HG03442 (cell line): ENCODE data around the gene EIF3B.
"Not testable (repeated sequence)": the region's sequence is repeated elsewhere in the genome, so short reads cannot be mapped to it uniquely, and the experiment has no call there.

Experiments
- ATAC-seq: cut with Tn5 transposase; IDR thresholded peaks from one replicate; pipeline ENCODE4 v1.9.1; 2021; ENCODE audit warnings: mild to moderate bottlenecking, moderate library complexity; ENCODE audit not compliant: unreplicated experiment

Gene EIF3B

DNA sequence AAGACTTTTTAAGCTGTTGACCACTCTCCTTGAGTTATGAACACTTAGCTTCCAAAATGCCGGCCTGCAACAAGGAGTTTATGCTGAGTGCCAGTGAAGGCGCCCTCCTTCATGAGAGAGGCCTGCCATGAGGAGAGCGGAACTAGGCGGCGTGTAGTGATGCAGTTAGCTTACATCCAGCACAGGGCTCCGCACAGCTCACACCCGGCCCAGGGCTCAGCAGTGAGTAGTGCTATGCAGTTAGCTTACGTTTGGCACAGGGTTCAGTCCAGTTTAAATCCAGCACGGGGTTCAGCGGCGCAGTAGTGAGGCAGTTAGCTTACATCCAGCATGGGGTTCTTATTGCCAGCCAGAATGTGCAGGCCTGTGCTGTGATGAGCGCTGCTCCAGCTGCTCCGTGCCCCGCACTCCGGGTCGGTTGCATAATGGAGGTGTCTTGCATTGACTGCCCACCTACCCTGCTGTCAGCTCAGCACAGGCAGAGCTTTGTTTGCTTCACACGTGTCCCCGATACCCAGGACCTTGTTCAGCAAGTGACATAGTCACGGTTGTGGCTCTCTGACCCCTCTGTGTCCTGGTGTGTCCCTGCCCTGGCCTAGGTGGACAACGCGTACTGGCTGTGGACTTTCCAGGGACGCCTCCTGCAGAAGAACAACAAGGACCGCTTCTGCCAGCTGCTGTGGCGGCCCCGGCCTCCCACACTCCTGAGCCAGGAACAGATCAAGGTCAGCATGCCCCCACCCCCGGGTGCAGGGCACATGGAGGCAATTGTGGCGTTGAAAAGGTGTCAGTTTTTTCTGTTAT lies 21.9 kb downstream of the EIF3B start:
- ATAC-seq: no peak

- not testable (repeated sequence) for ATAC-seq
Measured at GRCh38 chr7:2377492-2377891, 22.9 kb downstream of the EIF3B start.

DNA sequence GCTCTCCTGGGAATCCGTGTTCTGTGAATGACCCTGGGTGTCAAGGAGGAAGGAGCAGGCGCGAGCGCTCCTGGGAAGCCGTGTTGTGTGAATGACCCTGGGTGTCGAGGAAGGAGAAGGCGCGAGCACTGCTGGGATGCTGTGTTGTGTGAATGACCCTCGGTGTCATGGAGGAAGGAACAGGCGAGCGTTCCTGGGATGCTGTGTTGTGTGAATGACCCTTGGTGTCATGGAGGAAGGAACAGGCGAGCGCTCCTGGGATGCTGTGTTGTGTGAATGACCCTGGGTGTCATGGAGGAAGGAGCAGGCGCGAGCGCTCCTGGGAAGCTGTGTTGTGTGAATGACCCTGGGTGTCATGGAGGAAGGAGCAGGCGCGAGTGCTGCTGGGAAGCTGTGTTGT lies 23.5 kb downstream of the EIF3B start:
- not testable (repeated sequence) for ATAC-seq

DNA sequence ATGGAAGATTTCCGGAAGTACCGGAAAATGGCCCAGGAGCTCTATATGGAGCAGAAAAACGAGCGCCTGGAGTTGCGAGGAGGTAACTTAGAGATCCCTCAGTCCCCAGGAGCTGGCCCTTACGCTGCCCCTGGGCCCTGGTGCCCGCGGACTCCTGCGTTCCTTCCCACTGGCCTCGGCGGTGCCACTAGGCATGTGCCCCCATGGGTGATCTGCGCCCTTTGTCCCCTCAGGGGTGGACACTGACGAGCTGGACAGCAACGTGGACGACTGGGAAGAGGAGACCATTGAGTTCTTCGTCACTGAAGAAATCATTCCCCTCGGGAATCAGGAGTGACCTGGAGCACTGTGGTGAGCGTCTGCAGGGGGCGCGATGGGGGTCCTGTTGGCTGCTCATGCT lies 24.5 kb downstream of the EIF3B start:
- no peak for ATAC-seq

DNA sequence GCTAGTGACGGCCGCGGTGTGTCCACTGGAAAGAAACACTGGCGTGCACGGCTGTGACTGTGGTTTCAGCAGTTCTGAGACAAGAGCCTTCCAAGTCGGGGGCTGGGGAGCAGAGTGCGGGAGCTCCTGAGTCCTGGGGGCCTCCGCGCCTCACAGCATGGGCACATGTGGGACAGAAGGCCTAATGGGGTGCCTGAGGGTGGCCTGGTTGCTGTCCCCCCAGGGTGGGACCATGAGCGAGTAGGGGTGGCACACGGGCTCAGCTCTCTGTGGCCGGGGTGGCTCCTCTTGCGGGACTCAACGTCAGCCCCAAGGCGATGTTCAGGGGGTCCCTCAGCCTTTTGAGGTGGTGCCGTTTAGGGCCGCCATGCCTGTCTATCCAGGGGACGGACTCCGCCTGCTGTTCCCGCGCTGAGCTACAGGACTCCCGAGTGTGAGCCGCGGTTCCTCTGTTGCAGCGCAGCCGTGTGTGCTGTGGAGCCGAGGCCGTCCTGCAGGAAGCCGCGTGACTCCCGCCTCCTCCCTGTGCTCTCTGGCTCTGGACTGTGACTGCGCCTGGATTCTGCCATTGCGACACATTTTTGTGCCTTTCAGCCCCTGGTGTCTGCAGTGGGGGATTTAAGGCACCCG lies 25.3 kb downstream of the EIF3B start:
- no peak for ATAC-seq

GRCh38 chr7:2380461-2380860 lies 25.8 kb downstream of the EIF3B start:
- ATAC-seq: no peak

- ATAC-seq: no peak
Measured at GRCh38 chr7:2381227-2381626, 26.6 kb downstream of the EIF3B start.

GRCh38 chr7:2381881-2382509 lies 27.4 kb downstream of the EIF3B start:
- ATAC-seq: no peak

- no peak for ATAC-seq
Measured at GRCh38 chr7:2383543-2384274, 29.1 kb downstream of the EIF3B start.

GRCh38 chr7:2384354-2385243 lies 30.0 kb downstream of the EIF3B start:
- no peak for ATAC-seq

DNA sequence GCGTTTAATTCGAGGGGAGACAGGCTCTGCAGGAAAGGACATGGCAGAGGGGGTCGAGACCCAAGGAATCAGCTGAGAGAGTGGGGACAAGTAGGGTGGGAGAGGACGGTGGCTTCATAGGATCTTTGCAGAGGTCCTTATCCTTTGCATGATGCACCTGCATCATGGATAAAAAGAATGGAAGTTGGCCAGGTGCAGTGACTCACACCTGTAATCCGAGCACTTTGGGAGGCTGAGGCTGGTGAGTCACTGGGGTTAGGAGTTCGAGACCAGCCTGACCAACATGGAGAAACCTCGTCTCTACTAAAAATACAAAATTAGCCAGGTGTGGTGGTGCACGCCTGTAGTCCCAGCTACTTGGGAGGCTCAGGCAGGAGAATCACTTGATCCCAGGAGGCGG lies 31.5 kb downstream of the EIF3B start:
- ATAC-seq: not testable (repeated sequence)

DNA sequence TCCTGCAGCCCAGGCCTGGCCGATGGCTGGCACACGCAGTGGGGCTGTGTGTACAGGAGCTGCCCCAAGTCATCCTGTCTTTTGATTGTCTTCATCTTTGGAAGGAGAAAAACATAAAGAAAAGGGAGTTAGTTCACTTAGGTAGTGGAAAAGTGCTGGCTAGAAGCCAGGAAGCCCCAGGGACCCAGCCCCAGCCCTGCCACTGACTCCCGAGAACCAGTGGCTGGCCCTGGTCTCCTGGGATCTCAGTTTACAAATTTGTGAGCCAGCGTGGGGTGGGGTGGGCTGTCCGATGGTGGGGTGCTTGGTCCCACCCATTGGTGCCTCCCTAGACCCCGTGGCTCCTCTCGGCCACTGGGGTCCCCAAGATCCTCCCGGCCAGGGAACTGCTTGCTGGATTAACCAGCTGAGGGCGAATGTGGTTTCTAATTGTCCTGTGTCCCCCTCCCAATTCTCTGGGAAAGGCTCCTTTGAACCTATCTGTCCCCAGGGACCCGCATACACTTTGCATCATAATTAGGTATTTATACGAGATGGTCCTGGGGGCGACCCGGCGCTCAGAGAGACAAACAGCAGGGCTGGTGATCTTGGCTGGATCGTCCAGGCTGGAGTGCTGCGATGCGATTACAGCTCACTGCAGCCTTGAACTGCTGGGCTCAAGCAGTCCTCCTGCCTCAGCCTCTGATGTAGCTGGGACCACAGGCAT lies 32.5 kb downstream of the EIF3B start:
- ATAC-seq: no peak

DNA sequence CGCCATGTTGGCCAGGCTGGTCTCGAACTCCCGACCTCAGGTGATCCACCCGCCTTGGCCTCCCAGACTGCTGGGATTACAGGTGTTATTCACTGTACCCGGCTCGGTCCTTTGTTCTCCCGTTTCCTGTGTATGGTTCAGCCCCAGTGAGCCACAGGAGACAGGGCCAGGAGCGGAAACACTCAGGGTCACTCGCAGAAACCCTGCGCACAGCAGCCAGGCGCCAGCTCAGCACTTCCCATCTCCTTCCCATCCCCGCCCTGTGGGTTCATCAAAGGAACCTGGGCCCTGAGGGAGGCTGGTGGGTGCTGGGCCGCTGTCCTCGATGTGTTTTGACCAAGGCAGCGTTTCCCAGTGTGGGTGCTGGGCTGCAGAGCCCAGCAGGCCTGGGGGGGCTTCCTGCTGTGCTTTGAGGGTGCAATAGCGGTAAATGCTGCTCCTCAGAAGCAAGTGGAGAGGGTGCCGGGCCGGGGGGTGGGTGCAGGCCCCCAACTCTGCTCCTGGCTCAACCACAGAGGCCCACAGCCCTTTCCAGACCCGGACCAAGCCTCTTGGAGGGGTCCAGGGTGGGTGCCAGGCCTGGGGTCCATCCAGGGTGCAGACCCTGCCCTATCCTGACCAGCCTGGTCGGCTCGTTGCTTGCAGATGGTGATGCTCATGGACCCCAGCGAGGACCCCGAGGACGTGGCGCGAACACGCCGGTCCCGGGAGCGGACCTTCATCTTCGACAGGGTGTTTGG lies 33.4 kb downstream of the EIF3B start:
- no peak for ATAC-seq

DNA sequence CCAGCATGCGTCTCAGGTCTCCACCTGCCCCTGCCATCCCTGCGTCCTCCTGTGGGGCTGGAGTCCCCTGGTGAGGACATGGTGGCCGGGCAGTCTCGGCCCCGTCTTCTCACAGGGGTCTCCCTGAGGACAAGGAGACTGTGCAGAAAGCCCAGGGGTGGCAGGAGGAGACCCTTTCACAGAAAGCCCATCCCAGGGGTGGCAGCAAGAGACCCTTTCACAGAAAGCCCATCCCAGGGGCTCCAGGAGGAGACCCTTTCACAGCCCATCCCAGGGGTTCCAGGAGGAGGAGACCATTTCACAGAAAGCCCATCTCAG lies 34.0 kb downstream of the EIF3B start:
- ATAC-seq: no peak

DNA sequence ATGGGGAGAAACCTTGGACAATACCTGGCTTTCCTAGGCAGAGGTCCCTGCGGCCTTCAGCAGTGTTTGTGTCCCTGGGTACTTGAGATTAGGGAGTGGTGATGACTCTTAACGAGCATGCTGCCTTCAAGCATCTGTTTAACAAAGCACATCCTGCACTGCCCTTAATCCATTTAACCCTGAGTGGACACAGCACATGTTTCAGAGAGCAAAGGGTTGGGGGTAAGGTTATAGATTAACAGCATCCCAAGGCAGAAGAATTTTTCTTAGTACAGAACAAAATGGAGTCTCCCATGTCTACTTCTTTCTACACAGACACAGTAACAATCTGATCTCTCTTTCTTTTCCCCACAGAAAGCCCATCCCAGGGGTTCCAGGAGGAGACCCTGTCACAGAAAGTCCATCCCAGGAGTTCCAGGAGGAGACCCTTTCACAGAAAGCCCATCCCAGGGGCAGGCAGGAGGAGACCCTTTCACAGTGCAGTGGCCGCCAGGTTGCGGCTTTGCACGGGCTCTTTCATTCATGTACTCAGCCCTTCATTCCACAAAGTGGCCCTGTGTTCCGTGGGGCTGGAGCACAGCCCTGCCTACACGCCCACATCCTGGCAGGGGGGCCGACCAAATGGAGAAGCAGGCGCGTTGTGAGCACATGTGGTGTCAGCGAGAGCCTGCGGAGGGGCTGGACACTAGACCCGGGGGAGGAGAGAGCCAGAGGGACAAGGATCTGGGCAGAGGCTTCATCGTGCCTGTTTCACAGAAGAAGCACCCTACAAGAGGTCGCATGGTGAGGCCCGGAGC lies 35.6 kb downstream of the EIF3B start:
- ATAC-seq: not testable (repeated sequence)

DNA sequence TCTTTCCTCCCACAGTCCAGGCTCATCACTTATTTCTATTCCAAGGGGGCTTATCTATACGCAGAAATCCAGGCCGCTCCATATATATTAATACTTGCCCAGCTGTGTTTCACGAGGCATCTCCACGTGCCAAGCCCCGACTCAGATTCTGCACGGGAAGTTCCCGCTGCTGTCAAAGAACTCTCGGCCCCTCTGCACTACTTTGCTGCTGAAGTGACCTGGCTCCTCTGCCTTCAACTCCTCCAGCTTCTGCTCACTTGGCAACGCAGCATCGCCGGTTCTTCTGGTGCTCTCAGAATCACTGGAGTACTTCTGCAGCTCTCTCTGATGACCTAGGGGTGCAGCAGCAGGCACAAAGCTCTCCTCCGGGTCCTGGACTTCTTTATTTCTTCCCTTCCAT lies 39.1 kb downstream of the EIF3B start:
- ATAC-seq: no peak

DNA sequence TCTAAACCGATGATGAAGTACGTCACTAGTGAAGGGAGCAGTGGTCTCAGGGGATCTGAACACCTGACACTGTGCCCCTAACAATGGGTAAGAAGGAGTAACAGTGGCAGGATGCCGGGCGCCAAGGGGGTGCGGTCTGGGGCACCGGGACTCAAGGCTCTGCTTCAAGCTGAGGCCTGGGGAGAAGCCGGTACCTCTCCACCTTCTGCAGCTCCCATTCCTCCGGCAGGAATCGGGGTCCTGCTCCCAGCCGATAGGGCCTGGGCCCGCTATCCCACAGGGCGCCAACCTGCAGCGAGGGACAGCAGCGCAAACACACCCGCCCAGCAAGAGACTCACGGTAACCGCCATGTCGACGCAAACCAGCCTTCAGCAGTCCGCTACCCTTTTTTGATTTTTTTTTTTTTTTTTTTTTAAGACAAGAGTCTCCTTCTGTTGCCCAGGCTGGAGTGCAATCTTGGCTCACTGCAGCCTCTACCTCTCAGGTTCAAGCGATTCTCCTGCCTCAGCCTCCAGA lies 40.0 kb downstream of the EIF3B start:
- no peak for ATAC-seq

- ATAC-seq: no peak
Measured at GRCh38 chr7:2398506-2398905, 43.9 kb downstream of the EIF3B start.
